CD4-positive, CD25-positive, alpha-beta regulatory T cell (primary cell): ENCODE results near the gene POLE. TPM values are rescaled to one million over a fixed set of nuclear protein-coding genes. Genes with fewer than 3 reads are reported as not detected.
"Not testable (repeated sequence)": the region's sequence is repeated elsewhere in the genome, so short reads cannot be mapped to it uniquely, and the experiment has no call there.

Experiments used
- ATAC-seq, 2 donors: fragments of 150-1000 bp; cut with Tn5 transposase; one replicate each; pipeline ENCODE4 v1.10.0; 2021; ENCODE audit warnings: low read depth in 2 of 2, moderate number of reproducible peaks in 2 of 2, moderate library complexity in 1 of 2
- DNase-seq, 3 donors: peaks; one replicate each; pipeline versions ENCODE4 v3.0.0 to v3.0.0-alpha.2; 2012 to 2022; ENCODE audit warnings: mixed read lengths in 1 of 3
- H3K27ac ChIP-seq: one replicate; pipeline ENCODE4 v1.7.0; 2013; ENCODE audit warnings: mild to moderate bottlenecking, low read length; ENCODE audit not compliant: insufficient read depth, poor library complexity, severe bottlenecking
- H3K27me3 ChIP-seq: one replicate; pipeline ENCODE4 v1.7.0; 2013; ENCODE audit warnings: low read length; ENCODE audit not compliant: control insufficient read depth, insufficient read depth
- H3K36me3 ChIP-seq: one replicate; pipeline ENCODE4 v1.7.0; 2013; ENCODE audit warnings: mild to moderate bottlenecking, low read length, moderate library complexity; ENCODE audit not compliant: control insufficient read depth, insufficient read depth
- H3K4me1 ChIP-seq: 2 replicates; pipeline ENCODE4 v1.7.0; 2013; ENCODE audit warnings: mild to moderate bottlenecking, low read length; ENCODE audit not compliant: insufficient read depth, control insufficient read depth, poor library complexity, severe bottlenecking
- H3K4me3 ChIP-seq: one replicate; pipeline ENCODE4 v1.7.0; 2013; ENCODE audit warnings: low read depth, mild to moderate bottlenecking, low read length, moderate library complexity
- H3K9me3 ChIP-seq, 2 experiments: 1 replicate in 1 of 2; 2 replicates in 1 of 2; pipeline ENCODE4 v1.7.0; 2013; ENCODE audit warnings: low read length in 2 of 2, mild to moderate bottlenecking in 1 of 2, moderate library complexity in 1 of 2; ENCODE audit not compliant: control insufficient read depth in 2 of 2
- H3K27ac Mint-ChIP-seq, 3 donors: one replicate each; pipeline ENCODE4 v1.8.0; 2020 to 2022; ENCODE audit warnings: mild to moderate bottlenecking in 3 of 3, mixed read lengths in 3 of 3, moderate library complexity in 2 of 3
- H3K27me3 Mint-ChIP-seq: one replicate; pipeline ENCODE4 v1.8.0; 2022; ENCODE audit warnings: mild to moderate bottlenecking, mixed read lengths
- H3K36me3 Mint-ChIP-seq: one replicate; pipeline ENCODE4 v1.8.0; 2020; ENCODE audit warnings: mixed read lengths
- H3K4me1 Mint-ChIP-seq, 4 donors: one replicate each; pipeline ENCODE4 v1.8.0; 2020 to 2022; ENCODE audit warnings: mixed read lengths in 4 of 4, mild to moderate bottlenecking in 1 of 4
- H3K4me3 Mint-ChIP-seq, 4 donors: one replicate each; pipeline ENCODE4 v1.8.0; 2020 to 2022; ENCODE audit warnings: mild to moderate bottlenecking in 4 of 4, mixed read lengths in 4 of 4, moderate library complexity in 3 of 4
- H3K9me3 Mint-ChIP-seq, 7 donors: one replicate each; pipeline ENCODE4 v1.8.0; 2020 to 2022; ENCODE audit warnings: mixed read lengths in 7 of 7, mild to moderate bottlenecking in 3 of 7, moderate library complexity in 2 of 7
- polyA plus RNA-seq, 4 donors: library from polyadenylated mRNA; unstranded; fragments of 300-500 nt; fragmentation: Illumina TruSeq; gene quantifications; one replicate each; pipeline ENCODE4 v1.2.3, GENCODE V29; 2021
- total RNA-seq: library from RNA; stranded (reverse); gene quantifications from one replicate; pipeline ENCODE4 v1.2.3, GENCODE V29; 2022

Gene POLE
- total and polyA plus RNA-seq, 5 donors from 2014 or later: 2.4 to 51.1 (median 3.7) TPM

- H3K36me3 ChIP-seq: no peaks in the 10 kb centered on the region
- no peak overlapping the region for H3K27ac ChIP-seq
- H3K4me1 Mint-ChIP-seq: peaks cover 4 to 15% (median 9%) of the 10 kb centered on the region in 4 donors
- H3K27me3 Mint-ChIP-seq: no peaks in the 10 kb centered on the region
- H3K9me3 ChIP-seq: peaks cover 0 to 5% of the 10 kb centered on the region in 2 experiments
- H3K36me3 Mint-ChIP-seq: no peaks in the 10 kb centered on the region
- no peak overlapping the region for H3K4me3 ChIP-seq
- H3K4me1 ChIP-seq: peaks cover 18% of the 10 kb centered on the region
- ATAC-seq (no peak), DNase-seq (no peak)
- peak overlapping the region in 1 of 3 donors; percentile 77 for H3K27ac Mint-ChIP-seq
- peak overlapping the region; percentile 1 to 59 (median 40) for H3K4me3 Mint-ChIP-seq
- H3K9me3 Mint-ChIP-seq: peaks cover 0 to 17% (median 2%) of the 10 kb centered on the region in 7 donors
- H3K27me3 ChIP-seq: no peaks in the 10 kb centered on the region
Observed at GRCh38 chr12:132707241-132707640, 20.1 kb upstream of the POLE start.

- Mint-ChIP-seq H3K4me3 (no peak overlapping the region), H3K4me1 (peaks cover 0 to 9% (median 1%) of the 10 kb centered on the region in 4 donors), H3K27me3 (no peaks in the 10 kb centered on the region), H3K36me3 (peaks cover 5% of the 10 kb centered on the region), H3K27ac (no peak overlapping the region), H3K9me3 (peaks cover 0 to 15% (median 2%) of the 10 kb centered on the region in 7 donors)
- Histone ChIP-seq H3K27me3 (no peaks in the 10 kb centered on the region), H3K4me3 (no peak overlapping the region), H3K27ac (no peak overlapping the region), H3K36me3 (no peaks in the 10 kb centered on the region), H3K4me1 (no peaks in the 10 kb centered on the region), H3K9me3 (peaks cover 0 to 5% of the 10 kb centered on the region in 2 experiments)
- DNase-seq: no peak
- ATAC-seq: no peak
Observed at GRCh38 chr12:132703641-132704040, 16.5 kb upstream of the POLE start.

- Mint-ChIP-seq H3K4me1 (peaks cover 0 to 9% (median 1%) of the 10 kb centered on the region in 4 donors), H3K27me3 (no peaks in the 10 kb centered on the region), H3K27ac (peak overlapping the region in 1 of 3 donors; percentile 9), H3K9me3 (peaks cover 0 to 6% (median 0%) of the 10 kb centered on the region in 7 donors), H3K36me3 (peaks cover 8% of the 10 kb centered on the region), H3K4me3 (no peak overlapping the region)
- ATAC-seq (no peak), DNase-seq (no peak)
- Histone ChIP-seq H3K4me3 (no peak overlapping the region), H3K27ac (no peak overlapping the region), H3K27me3 (no peaks in the 10 kb centered on the region), H3K4me1 (no peaks in the 10 kb centered on the region), H3K36me3 (peaks cover 2% of the 10 kb centered on the region), H3K9me3 (peaks cover 0 to 5% of the 10 kb centered on the region in 2 experiments)
Observed at GRCh38 chr12:132702640-132703039, 15.5 kb upstream of the POLE start.

- peaks cover 8% of the 10 kb centered on the region for H3K36me3 ChIP-seq
- H3K4me3 ChIP-seq: no peak overlapping the region
- Mint-ChIP-seq H3K4me1 (peaks cover 0 to 4% (median 1%) of the 10 kb centered on the region in 4 donors), H3K9me3 (peaks cover 0 to 1% (median 0%) of the 10 kb centered on the region in 7 donors), H3K4me3 (no peak overlapping the region), H3K27me3 (no peaks in the 10 kb centered on the region), H3K36me3 (peaks cover 16% of the 10 kb centered on the region), H3K27ac (no peak overlapping the region)
- H3K9me3 ChIP-seq: no peaks in the 10 kb centered on the region
- ATAC-seq: no peak
- H3K27me3 ChIP-seq: no peaks in the 10 kb centered on the region
- no peak for DNase-seq
- H3K4me1 ChIP-seq: no peaks in the 10 kb centered on the region
- H3K27ac ChIP-seq: no peak overlapping the region
Observed at GRCh38 chr12:132700212-132700822, 13.2 kb upstream of the POLE start.

- Histone ChIP-seq H3K27ac (no peak overlapping the region), H3K36me3 (peaks cover 8% of the 10 kb centered on the region), H3K4me1 (no peaks in the 10 kb centered on the region), H3K9me3 (no peaks in the 10 kb centered on the region), H3K4me3 (no peak overlapping the region), H3K27me3 (no peaks in the 10 kb centered on the region)
- Mint-ChIP-seq H3K27ac (no peak overlapping the region), H3K9me3 (peaks cover 0 to 1% (median 0%) of the 10 kb centered on the region in 7 donors), H3K4me3 (no peak overlapping the region), H3K36me3 (peaks cover 17% of the 10 kb centered on the region), H3K4me1 (peaks cover 0 to 4% (median 1%) of the 10 kb centered on the region in 4 donors), H3K27me3 (no peaks in the 10 kb centered on the region)
- ATAC-seq: no peak
- DNase-seq: no peak
Observed at GRCh38 chr12:132698341-132698740, 11.2 kb upstream of the POLE start.

GRCh38 chr12:132695431-132695830 is 8.3 kb upstream of the POLE start:
- DNase-seq: no peak
- peaks cover 0 to 1% (median 0%) of the 10 kb centered on the region in 7 donors for H3K9me3 Mint-ChIP-seq
- no peak overlapping the region for H3K4me3 ChIP-seq
- no peaks in the 10 kb centered on the region for H3K27me3 Mint-ChIP-seq
- peaks cover 16% of the 10 kb centered on the region for H3K36me3 Mint-ChIP-seq
- no peaks in the 10 kb centered on the region for H3K4me1 ChIP-seq
- H3K4me1 Mint-ChIP-seq: peaks cover 0 to 2% (median 1%) of the 10 kb centered on the region in 4 donors
- H3K36me3 ChIP-seq: peaks cover 8% of the 10 kb centered on the region
- H3K27ac Mint-ChIP-seq: peak overlapping the region in 1 of 3 donors; percentile 59
- peak overlapping the region in 1 of 4 donors; percentile 43 for H3K4me3 Mint-ChIP-seq
- no peaks in the 10 kb centered on the region for H3K9me3 ChIP-seq
- no peak overlapping the region for H3K27ac ChIP-seq
- H3K27me3 ChIP-seq: no peaks in the 10 kb centered on the region
- ATAC-seq: no peak

- H3K27ac Mint-ChIP-seq: peak overlapping the region in 1 of 3 donors; percentile 59
- H3K36me3 Mint-ChIP-seq: peaks cover 12% of the 10 kb centered on the region
- not testable (repeated sequence) for DNase-seq, H3K36me3 ChIP-seq, H3K4me1 Mint-ChIP-seq, ATAC-seq, H3K4me1 ChIP-seq, H3K27me3 ChIP-seq, H3K9me3 Mint-ChIP-seq, H3K4me3 ChIP-seq, H3K27ac ChIP-seq, H3K27me3 Mint-ChIP-seq, H3K9me3 ChIP-seq
- peak overlapping the region in 1 of 4 donors; percentile 43 for H3K4me3 Mint-ChIP-seq
Observed at GRCh38 chr12:132694888-132695287, 7.7 kb upstream of the POLE start.

GRCh38 chr12:132692030-132692429 is 4.9 kb upstream of the POLE start:
- H3K4me1 Mint-ChIP-seq: peaks cover 0 to 14% (median 8%) of the 10 kb centered on the region in 4 donors
- not testable (repeated sequence) for H3K27me3 ChIP-seq, H3K27ac ChIP-seq, H3K9me3 Mint-ChIP-seq, H3K27ac Mint-ChIP-seq, H3K4me3 Mint-ChIP-seq, H3K36me3 ChIP-seq, H3K4me3 ChIP-seq, ATAC-seq, H3K36me3 Mint-ChIP-seq, H3K4me1 ChIP-seq, DNase-seq, H3K27me3 Mint-ChIP-seq, H3K9me3 ChIP-seq
